ENCODE measurements around the gene FNDC1. TPM values are rescaled to one million over a fixed set of nuclear protein-coding genes. Genes with fewer than 3 reads are reported as not detected.

Gene FNDC1
- total RNA-seq, 1 experiment from 2014 or later, result 0.23 TPM

GRCh38 chr6:159174263-159174969, 5.2 kb downstream of the FNDC1 start:
- ChIA-PET CTCF (interaction anchor here (0.5 to 0.8 kb wide), 2 partner anchors 54 to 287 kb away, joined by 3 read pairs; no protein-coding TSS in a partner anchor), POLR2A (no interaction called here)
- H3K9me3 ChIP-seq (ENCODE audit: control insufficient read depth, insufficient read depth, low read depth, low read length), result no peaks in the 10 kb centered on the region
- H3K4me3 ChIP-seq (ENCODE audit: low read depth in 2 of 2, low read length in 2 of 2), result no peak overlapping the region
- DNase-seq (ENCODE audit: low read depth, low spot score) (peak; percentile 28), ATAC-seq (peak; percentile 90)
- in situ Hi-C loops (cut with HindIII; ENCODE audit: low pct_unique_long_range_greater_than_20kb, low sequenced_read_pairs), result no loop called here
- H3K27me3 ChIP-seq (ENCODE audit: control insufficient read depth, insufficient read depth, low read length), result peaks cover 28% of the 10 kb centered on the region
- H3K27ac ChIP-seq (ENCODE audit: low read length), result no peak overlapping the region
- H3K4me1 ChIP-seq (ENCODE audit: control insufficient read depth, insufficient read depth, low read length), result peaks cover 8% of the 10 kb centered on the region
- intact Hi-C loops (cut with micrococcal nuclease; ENCODE audit: unreplicated experiment), result no loop called here
- no peaks in the 10 kb centered on the region for H3K36me3 ChIP-seq (ENCODE audit: control insufficient read depth, insufficient read depth, low read length)
- BruUV-seq (replicated peaks), result no TSS peak
- TF ChIP-seq TCF7L2 (IDR thresholded peaks at IDR 0.05; ENCODE audit: low read depth, low read length) (no peak), SIN3A (IDR thresholded peaks at IDR 0.05; ENCODE audit: borderline replicate concordance, insufficient read depth, low read depth, low read length) (no peak)
- TF ChIP-seq, protein P1, sequence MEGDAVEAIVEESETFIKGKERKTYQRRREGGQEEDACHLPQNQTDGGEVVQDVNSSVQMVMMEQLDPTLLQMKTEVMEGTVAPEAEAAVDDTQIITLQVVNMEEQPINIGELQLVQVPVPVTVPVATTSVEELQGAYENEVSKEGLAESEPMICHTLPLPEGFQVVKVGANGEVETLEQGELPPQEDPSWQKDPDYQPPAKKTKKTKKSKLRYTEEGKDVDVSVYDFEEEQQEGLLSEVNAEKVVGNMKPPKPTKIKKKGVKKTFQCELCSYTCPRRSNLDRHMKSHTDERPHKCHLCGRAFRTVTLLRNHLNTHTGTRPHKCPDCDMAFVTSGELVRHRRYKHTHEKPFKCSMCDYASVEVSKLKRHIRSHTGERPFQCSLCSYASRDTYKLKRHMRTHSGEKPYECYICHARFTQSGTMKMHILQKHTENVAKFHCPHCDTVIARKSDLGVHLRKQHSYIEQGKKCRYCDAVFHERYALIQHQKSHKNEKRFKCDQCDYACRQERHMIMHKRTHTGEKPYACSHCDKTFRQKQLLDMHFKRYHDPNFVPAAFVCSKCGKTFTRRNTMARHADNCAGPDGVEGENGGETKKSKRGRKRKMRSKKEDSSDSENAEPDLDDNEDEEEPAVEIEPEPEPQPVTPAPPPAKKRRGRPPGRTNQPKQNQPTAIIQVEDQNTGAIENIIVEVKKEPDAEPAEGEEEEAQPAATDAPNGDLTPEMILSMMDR (IDR thresholded peaks at IDR 0.05), result peak; percentile 98

GRCh38 chr6:159176913-159177312, 7.7 kb downstream of the FNDC1 start:
- no TSS peak for BruUV-seq (replicated peaks)
- H3K9me3 ChIP-seq (ENCODE audit: control insufficient read depth, insufficient read depth, low read depth, low read length), result no peaks in the 10 kb centered on the region
- TF ChIP-seq, protein P1 (IDR thresholded peaks at IDR 0.05), result no peak
- TF ChIP-seq POLR2AphosphoS5 (IDR thresholded peaks at IDR 0.05; ENCODE audit: low read depth, low read length), result no peak
- no peak for TF ChIP-seq TCF7L2 (IDR thresholded peaks at IDR 0.05; ENCODE audit: low read depth, low read length)
- TF ChIP-seq SIN3A (IDR thresholded peaks at IDR 0.05; ENCODE audit: borderline replicate concordance, insufficient read depth, low read depth, low read length), result no peak
- H3K27me3 ChIP-seq (ENCODE audit: control insufficient read depth, insufficient read depth, low read length), result peaks cover 16% of the 10 kb centered on the region
- H3K4me1 ChIP-seq (ENCODE audit: control insufficient read depth, insufficient read depth, low read length), result no peaks in the 10 kb centered on the region
- no peak for ATAC-seq
- H3K4me3 ChIP-seq (ENCODE audit: low read depth in 2 of 2, low read length in 2 of 2), result no peak overlapping the region
- intact Hi-C loops (cut with micrococcal nuclease; ENCODE audit: unreplicated experiment), result no loop called here
- no peak overlapping the region for H3K27ac ChIP-seq (ENCODE audit: low read length)
- DNase-seq (ENCODE audit: low read depth, low spot score), result no peak
- H3K36me3 ChIP-seq (ENCODE audit: control insufficient read depth, insufficient read depth, low read length), result no peaks in the 10 kb centered on the region
- in situ Hi-C loops (cut with HindIII; ENCODE audit: low pct_unique_long_range_greater_than_20kb, low sequenced_read_pairs), result no loop called here
- ChIA-PET CTCF (no interaction called here), POLR2A (no interaction called here)

DNA sequence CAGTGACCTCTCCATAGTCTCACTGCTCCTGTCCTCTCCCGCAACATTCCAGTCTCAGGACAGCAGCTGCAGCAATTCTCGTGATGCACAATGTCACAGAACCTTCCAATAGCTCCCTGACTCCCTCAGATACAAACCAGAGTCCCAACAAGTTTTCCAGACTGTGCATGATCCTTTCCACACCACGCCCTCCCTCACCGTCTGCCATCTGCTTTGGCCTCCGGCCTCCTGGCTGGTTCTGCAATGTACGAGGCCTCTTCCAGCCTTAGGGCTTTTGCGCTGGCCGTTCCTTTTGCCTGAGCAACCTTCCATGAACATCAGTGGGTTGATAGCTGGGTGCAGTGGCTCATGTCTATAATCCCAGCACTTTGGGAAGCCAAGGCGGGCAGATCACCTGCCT, 9.6 kb downstream of the FNDC1 start:
- BruUV-seq (replicated peaks), result no TSS peak
- POLR2A ChIA-PET, result interaction anchor here (0.6 kb wide), 1 partner anchor 15 kb away, joined by 3 read pairs; no protein-coding TSS in a partner anchor
- intact Hi-C loops (cut with micrococcal nuclease; ENCODE audit: unreplicated experiment), result no loop called here
- H3K36me3 ChIP-seq (ENCODE audit: control insufficient read depth, insufficient read depth, low read length), result no peaks in the 10 kb centered on the region
- DNase-seq (ENCODE audit: low read depth, low spot score) (no peak), ATAC-seq (no peak)
- peaks cover 5% of the 10 kb centered on the region; the same call in 1 of the 2 replicates for H3K27me3 ChIP-seq (ENCODE audit: control insufficient read depth, insufficient read depth, low read length)
- in situ Hi-C loops (cut with HindIII; ENCODE audit: low pct_unique_long_range_greater_than_20kb, low sequenced_read_pairs), result no loop called here
- TF ChIP-seq, protein P1 (IDR thresholded peaks at IDR 0.05), result no peak
- TF ChIP-seq SIN3A (IDR thresholded peaks at IDR 0.05; ENCODE audit: borderline replicate concordance, insufficient read depth, low read depth, low read length), result no peak
- TF ChIP-seq, protein P2, sequence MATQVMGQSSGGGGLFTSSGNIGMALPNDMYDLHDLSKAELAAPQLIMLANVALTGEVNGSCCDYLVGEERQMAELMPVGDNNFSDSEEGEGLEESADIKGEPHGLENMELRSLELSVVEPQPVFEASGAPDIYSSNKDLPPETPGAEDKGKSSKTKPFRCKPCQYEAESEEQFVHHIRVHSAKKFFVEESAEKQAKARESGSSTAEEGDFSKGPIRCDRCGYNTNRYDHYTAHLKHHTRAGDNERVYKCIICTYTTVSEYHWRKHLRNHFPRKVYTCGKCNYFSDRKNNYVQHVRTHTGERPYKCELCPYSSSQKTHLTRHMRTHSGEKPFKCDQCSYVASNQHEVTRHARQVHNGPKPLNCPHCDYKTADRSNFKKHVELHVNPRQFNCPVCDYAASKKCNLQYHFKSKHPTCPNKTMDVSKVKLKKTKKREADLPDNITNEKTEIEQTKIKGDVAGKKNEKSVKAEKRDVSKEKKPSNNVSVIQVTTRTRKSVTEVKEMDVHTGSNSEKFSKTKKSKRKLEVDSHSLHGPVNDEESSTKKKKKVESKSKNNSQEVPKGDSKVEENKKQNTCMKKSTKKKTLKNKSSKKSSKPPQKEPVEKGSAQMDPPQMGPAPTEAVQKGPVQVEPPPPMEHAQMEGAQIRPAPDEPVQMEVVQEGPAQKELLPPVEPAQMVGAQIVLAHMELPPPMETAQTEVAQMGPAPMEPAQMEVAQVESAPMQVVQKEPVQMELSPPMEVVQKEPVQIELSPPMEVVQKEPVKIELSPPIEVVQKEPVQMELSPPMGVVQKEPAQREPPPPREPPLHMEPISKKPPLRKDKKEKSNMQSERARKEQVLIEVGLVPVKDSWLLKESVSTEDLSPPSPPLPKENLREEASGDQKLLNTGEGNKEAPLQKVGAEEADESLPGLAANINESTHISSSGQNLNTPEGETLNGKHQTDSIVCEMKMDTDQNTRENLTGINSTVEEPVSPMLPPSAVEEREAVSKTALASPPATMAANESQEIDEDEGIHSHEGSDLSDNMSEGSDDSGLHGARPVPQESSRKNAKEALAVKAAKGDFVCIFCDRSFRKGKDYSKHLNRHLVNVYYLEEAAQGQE (IDR thresholded peaks at IDR 0.05; ENCODE audit: insufficient read depth in 1 of 2, low read depth in 2 of 2, low read length in 1 of 2), result no peak
- no peak for TF ChIP-seq POLR2AphosphoS5 (IDR thresholded peaks at IDR 0.05; ENCODE audit: low read depth, low read length)
- no peak for TF ChIP-seq TCF7L2 (IDR thresholded peaks at IDR 0.05; ENCODE audit: low read depth, low read length)
- H3K4me3 ChIP-seq (ENCODE audit: low read depth in 2 of 2, low read length in 2 of 2), result no peak overlapping the region
- CTCF ChIA-PET, result interaction anchor here (0.6 kb wide), 1 partner anchor 455 kb away, joined by 7 read pairs; no protein-coding TSS in a partner anchor
- H3K9me3 ChIP-seq (ENCODE audit: control insufficient read depth, insufficient read depth, low read depth, low read length), result no peaks in the 10 kb centered on the region
- no peaks in the 10 kb centered on the region for H3K4me1 ChIP-seq (ENCODE audit: control insufficient read depth, insufficient read depth, low read length)
- H3K27ac ChIP-seq (ENCODE audit: low read length), result no peak overlapping the region
